NOMO-1 treated with DMSO at 0.1 percent for 48 hours (cell line): ENCODE data around the gene ZNF616.
A peak's percentile ranks its signal among the peaks of the same experiment; 100 is the strongest.
"Not testable (repeated sequence)": the region's sequence is repeated elsewhere in the genome, so short reads cannot be mapped to it uniquely, and the experiment has no call there.

Source experiments
- DNase-seq: peaks from one replicate; lab custom pipeline; 2025; ENCODE audit not compliant: unreplicated experiment; lab: John Stamatoyannopoulos, UW

ZNF616 gene

DNA sequence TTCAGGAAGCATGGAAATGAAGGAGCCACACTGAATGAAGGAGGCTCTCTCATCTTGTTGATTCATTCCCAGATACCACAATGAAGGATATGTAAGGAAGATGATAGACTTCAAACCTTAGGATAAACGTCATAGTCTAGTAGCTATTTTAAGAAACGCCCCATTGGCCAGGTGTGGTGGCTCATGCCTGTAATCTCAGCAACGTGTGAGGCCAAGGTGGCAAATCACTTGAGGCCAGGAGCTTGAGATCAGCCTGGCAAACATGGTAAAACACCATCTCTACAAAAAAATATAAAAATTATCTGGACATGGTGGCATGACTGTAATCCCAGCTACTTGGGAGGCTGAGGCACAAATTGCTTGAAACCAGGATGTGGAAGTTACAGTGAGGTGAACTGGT is 27.1 kb downstream of the ZNF616 start:
- DNase-seq = no peak

GRCh38 chr19:52110780-52111179 is 29.0 kb downstream of the ZNF616 start:
- DNase-seq = no peak

DNA sequence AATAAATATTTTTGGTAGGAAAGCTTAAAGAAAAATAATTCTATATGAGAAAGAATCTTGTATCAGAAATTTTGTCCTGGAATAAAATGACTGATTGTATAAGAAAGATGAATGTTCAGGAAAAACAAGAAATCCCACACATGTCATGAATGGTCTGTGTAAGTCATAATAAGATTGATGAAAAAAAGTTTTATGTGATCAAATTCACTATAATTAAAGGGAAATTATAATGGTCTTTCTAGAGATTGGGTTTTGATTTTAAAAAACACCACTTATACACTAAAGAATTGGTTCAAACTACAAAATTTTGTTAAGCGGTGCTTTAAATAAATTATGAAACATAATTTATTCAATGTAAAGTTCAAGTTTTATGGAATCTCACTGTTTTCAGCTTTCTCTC is 37.0 kb downstream of the ZNF616 start:
- no peak for DNase-seq

DNA sequence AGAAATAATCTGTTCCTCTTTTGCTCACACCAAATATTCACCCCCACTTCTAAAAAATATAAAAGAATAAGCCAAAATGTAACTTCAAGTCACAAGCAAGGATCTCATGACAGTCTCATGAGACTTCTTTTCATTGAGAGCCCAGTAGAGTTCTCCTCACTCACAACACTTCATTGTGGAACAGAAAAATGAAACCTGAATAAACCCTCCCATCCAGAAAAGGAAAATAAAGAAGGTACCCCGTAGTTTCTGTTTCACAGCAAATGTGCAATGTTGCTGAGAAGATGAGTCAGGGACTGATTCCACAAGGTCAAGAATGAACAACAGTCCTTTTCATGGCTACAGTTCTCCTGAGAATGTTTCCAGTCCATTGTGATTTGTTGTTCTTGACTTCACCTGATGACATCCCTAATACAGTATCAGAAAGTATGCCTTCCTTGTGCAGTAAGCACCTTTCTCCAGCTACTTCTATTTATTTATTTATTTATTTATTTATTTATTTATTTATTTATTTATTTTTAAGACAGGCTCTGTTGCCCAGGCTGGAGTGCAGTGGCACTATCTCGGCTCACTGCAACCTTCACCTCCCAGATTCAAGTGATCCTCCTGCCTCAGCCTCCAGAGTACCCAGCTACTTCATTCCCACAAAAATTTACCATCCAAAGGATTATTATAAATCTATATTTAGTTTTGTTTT is 37.7 kb downstream of the ZNF616 start:
- peak; percentile 2 for DNase-seq

- DNase-seq = no peak
Measured at GRCh38 chr19:52099497-52100138, 40.1 kb downstream of the ZNF616 start.

GRCh38 chr19:52096416-52096815 is 43.3 kb downstream of the ZNF616 start:
- not testable (repeated sequence) for DNase-seq

DNA sequence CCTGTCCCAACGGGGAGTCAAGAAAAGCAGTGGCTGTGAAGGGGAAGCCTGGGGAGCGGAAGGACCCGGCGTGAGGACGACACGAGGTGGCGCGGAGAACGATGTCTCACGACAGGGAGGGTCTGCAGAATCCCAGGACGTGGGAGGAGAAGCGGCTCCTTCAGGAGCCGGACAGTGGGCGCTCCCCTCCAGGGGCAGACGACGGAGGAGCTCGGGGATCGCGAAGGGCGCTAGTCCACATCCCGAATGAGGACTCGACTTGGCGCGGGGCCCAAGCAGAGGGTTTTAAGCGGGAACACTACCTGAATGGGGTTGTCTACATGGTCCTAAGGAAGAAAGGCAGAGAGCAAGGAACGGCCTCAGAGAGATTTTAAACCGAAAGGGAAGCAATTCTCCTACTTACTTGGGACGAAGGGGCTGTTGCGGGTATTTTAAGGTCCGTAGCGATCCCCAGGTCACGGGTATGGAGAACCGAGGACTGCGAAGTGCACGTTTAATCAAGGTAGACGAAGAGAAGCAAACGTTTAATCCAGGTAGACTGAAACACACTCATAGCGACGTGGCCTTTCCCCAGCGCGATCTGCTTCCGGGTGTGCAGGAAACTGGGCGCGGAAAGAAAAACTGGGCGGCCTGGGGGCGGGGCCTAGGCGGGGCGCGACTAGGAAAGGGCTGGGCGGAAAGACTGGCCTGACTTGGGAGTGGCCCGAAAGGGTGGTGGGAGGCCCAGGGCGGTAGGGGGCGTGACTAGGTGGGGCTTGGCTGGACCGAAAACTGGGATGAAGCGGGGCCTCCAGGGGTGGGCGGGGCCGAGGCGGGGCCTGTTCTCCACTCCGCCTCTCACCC is 44.3 kb downstream of the ZNF616 start, which contains the start of gene ZNF841:
ZNF841 (minus strand) TSS at position 594 of the 843 bp plus-strand sequence. CDS start 10,964 bp downstream, outside the sequence.
- peak; percentile 59 for DNase-seq

DNA sequence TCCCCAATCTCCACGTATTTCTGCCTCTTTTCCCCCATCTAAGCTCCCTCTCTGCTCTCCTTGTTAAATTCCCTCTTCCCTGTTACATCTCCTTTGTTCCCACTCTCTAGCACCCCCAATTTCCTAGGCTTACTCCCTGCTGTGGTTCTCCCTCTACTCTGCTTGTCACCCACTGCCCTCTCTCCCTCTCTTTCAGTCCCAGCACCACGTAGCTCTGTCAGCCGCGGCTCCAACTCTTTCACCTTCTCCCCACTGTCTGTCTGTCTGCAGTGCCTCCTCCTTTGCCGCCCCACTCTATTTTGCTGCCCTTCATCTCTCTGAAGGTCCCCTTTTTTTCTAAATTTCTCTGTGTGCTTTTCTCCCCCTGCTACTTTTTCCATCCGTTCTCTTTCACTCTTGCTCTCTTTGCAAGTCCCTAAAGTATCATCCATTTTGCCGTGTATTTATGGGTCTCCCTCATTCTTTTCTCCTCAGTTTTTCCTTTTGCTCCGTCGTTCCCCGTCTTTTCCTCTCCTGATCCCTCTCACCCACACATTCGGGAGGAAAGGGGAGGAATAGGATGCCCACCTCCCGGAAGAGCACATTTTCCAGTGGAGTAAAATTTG is 45.1 kb downstream of the ZNF616 start:
- DNase-seq = no peak

- DNase-seq = no peak
Measured at GRCh38 chr19:52086481-52086880, 53.3 kb downstream of the ZNF616 start.

DNA sequence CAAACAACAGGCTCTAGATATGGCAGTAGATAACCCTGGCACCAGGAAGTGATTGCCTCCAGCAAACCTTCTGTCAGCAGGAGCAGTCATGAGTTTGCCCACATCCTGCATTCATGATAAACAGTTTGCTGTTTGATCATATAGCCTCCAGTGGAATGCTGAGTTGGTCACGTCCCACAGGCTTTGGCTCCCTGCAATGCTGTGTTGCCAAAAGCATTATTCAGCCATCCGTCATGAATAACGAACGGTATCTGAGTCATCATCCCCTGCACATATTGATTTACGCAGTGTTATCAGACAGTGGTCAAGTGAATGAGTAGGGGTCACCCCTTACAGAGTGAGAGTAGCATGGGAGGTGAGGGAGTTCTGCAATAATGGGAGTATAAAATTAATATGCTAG is 69.2 kb downstream of the ZNF616 start:
- no peak for DNase-seq

GRCh38 chr19:52069653-52070052 is 70.1 kb downstream of the ZNF616 start:
- DNase-seq = no peak

- no peak for DNase-seq
Measured at GRCh38 chr19:52066258-52066863, 73.4 kb downstream of the ZNF616 start.

- no peak for DNase-seq
Measured at GRCh38 chr19:52065399-52065798, 74.3 kb downstream of the ZNF616 start.
